IMR-90 (cell line): Measurements from ENCODE around the gene RNF19B. TPM values are rescaled to one million over a fixed set of nuclear protein-coding genes. Genes with fewer than 3 reads are reported as not detected.

Experiments used
- ATAC-seq: fragments of 200-7000 bp; cut with Tn5 transposase; 2 replicates; pipeline ENCODE4 v1.9.1; 2020; ENCODE audit warnings: low read depth, mild to moderate bottlenecking, moderate library complexity
- BruUV-seq: library from RNA; stranded (reverse); fragments of 400-500 nt; replicated peaks from 2 replicates; lab custom pipeline; 2021; lab: Mats Ljungman, UMichigan
- CTCF ChIA-PET: fragments of 300-600 bp; formaldehyde crosslinking; extraction: SDS; loops from one replicate; lab custom pipeline; 2021; ENCODE audit warnings: antibody characterized with exemption; lab: Yijun Ruan, JAX
- POLR2A ChIA-PET: fragments of 300-600 bp; sonication (Branson Sonifier 250); formaldehyde crosslinking; loops from one replicate; lab custom pipeline; 2022; ENCODE audit warnings: antibody characterized with exemption; ENCODE audit not compliant: unreplicated experiment; lab: Charles Lee
- DNase-seq: peaks from one replicate; pipeline ENCODE4 v3.0.0; 2013
- H2AFZ ChIP-seq: replicated peaks from 2 replicates; pipeline ENCODE3; 2013; ENCODE audit warnings: low read length, mild to moderate bottlenecking; ENCODE audit not compliant: poor library complexity
- H2AK5ac ChIP-seq: 2 replicates; pipeline ENCODE4 v1.6.1; 2013; ENCODE audit warnings: low read depth, low read length, inconsistent platforms
- H2AK9ac ChIP-seq: replicated peaks from 2 replicates; pipeline ENCODE3; 2013; ENCODE audit warnings: mild to moderate bottlenecking, low read depth, low read length, moderate library complexity; ENCODE audit not compliant: poor library complexity
- H2BK120ac ChIP-seq: 2 replicates; pipeline ENCODE4 v1.6.1; 2013; ENCODE audit warnings: low read depth, low read length, inconsistent platforms
- H2BK15ac ChIP-seq: 3 replicates; pipeline ENCODE4 v1.6.1; 2013; ENCODE audit warnings: low read depth, low read length, inconsistent platforms
- H2BK20ac ChIP-seq: 2 replicates; pipeline ENCODE4 v1.6.1; 2013; ENCODE audit warnings: low read depth, mild to moderate bottlenecking, inconsistent platforms, low read length, moderate library complexity
- H2BK5ac ChIP-seq: 2 replicates; pipeline ENCODE4 v1.6.1; 2013; ENCODE audit warnings: mild to moderate bottlenecking, low read depth, low read length, inconsistent platforms; ENCODE audit not compliant: poor library complexity, severe bottlenecking
- H3K14ac ChIP-seq: replicated peaks from 2 replicates; pipeline ENCODE4 v1.6.1; 2013; ENCODE audit warnings: low read depth, low read length, inconsistent platforms
- H3K18ac ChIP-seq: 2 replicates; pipeline ENCODE4 v1.6.1; 2013; ENCODE audit warnings: low read depth, low read length, control low read depth
- H3K23ac ChIP-seq: 2 replicates; pipeline ENCODE4 v1.6.1; 2013; ENCODE audit warnings: low read depth, low read length, inconsistent platforms
- H3K27ac ChIP-seq: 2 replicates; pipeline ENCODE4 v1.5.1; 2013; ENCODE audit warnings: mild to moderate bottlenecking, control low read depth, low read length; ENCODE audit not compliant: insufficient read depth
- H3K27me3 ChIP-seq: 2 replicates; pipeline ENCODE4 v1.6.1; 2013; ENCODE audit warnings: low read length; ENCODE audit not compliant: control insufficient read depth, insufficient read depth
- H3K36me3 ChIP-seq: 2 replicates; pipeline ENCODE4 v1.6.1; 2013; ENCODE audit warnings: low read length, mixed read lengths; ENCODE audit not compliant: control insufficient read depth, insufficient read depth
- H3K4ac ChIP-seq: 2 replicates; pipeline ENCODE4 v1.6.1; 2013; ENCODE audit warnings: low read depth, low read length, inconsistent platforms
- H3K4me1 ChIP-seq: 2 replicates; pipeline ENCODE4 v1.6.1; 2013; ENCODE audit warnings: low read length, mixed read lengths; ENCODE audit not compliant: control insufficient read depth, insufficient read depth
- H3K4me2 ChIP-seq: 2 replicates; pipeline ENCODE4 v1.6.1; 2013; ENCODE audit warnings: low read depth, mild to moderate bottlenecking, control low read depth, low read length, moderate library complexity
- H3K4me3 ChIP-seq: 2 replicates; pipeline ENCODE4 v1.5.1; 2013; ENCODE audit warnings: low read depth, mild to moderate bottlenecking, control low read depth, low read length, moderate library complexity; ENCODE audit not compliant: insufficient read depth
- H3K56ac ChIP-seq: 2 replicates; pipeline ENCODE4 v1.6.1; 2013; ENCODE audit warnings: low read length, inconsistent platforms; ENCODE audit not compliant: insufficient read depth; ENCODE audit errors: extremely low read depth
- H3K79me1 ChIP-seq, 2 experiments: 2 replicates each; pipeline ENCODE4 v1.6.1; 2013; ENCODE audit warnings: low read length in 2 of 2, inconsistent platforms in 1 of 2, low read depth in 1 of 2
- H3K9ac ChIP-seq: 2 replicates; pipeline ENCODE4 v1.6.1; 2013; ENCODE audit warnings: low read depth, low read length, control low read depth
- H3K9me1 ChIP-seq: 2 replicates; pipeline ENCODE4 v1.6.1; 2013; ENCODE audit warnings: low read length, inconsistent platforms; ENCODE audit not compliant: insufficient read depth
- H3K9me3 ChIP-seq: 2 replicates; pipeline ENCODE4 v1.6.1; 2013; ENCODE audit warnings: low read length; ENCODE audit not compliant: control insufficient read depth, insufficient read depth
- H4K20me1 ChIP-seq: 2 replicates; pipeline ENCODE4 v1.6.1; 2013; ENCODE audit warnings: low read length, inconsistent platforms; ENCODE audit not compliant: insufficient read depth
- H4K5ac ChIP-seq: 2 replicates; pipeline ENCODE4 v1.6.1; 2013; ENCODE audit warnings: mild to moderate bottlenecking, low read depth, low read length, control low read depth
- H4K8ac ChIP-seq, 2 experiments: 2 replicates each; pipeline ENCODE4 v1.6.1; 2013; ENCODE audit warnings: low read depth in 2 of 2, low read length in 2 of 2, control low read depth in 1 of 2, inconsistent platforms in 1 of 2
- H4K91ac ChIP-seq: 2 replicates; pipeline ENCODE4 v1.6.1; 2013; ENCODE audit warnings: low read depth, low read length, inconsistent platforms; ENCODE audit not compliant: insufficient read depth
- BHLHE40 ChIP-seq: fragments of 150-350 bp; IDR thresholded peaks from 2 replicates; pipeline ENCODE4 v1.6.1; 2016; ENCODE audit warnings: mild to moderate bottlenecking, low read depth, low read length
- CEBPB ChIP-seq: IDR thresholded peaks from 2 replicates; pipeline ENCODE4 v1.6.1; 2012; ENCODE audit warnings: low read depth, low read length, improper control_type of control experiment
- CHD1 ChIP-seq: IDR thresholded peaks from 2 replicates; pipeline ENCODE4 v1.6.1; 2012; ENCODE audit warnings: low read depth, low read length, improper control_type of control experiment
- MAFK ChIP-seq: IDR thresholded peaks from 2 replicates; pipeline ENCODE4 v1.6.1; 2012; ENCODE audit warnings: low read depth, low read length, improper control_type of control experiment
- MAZ ChIP-seq: IDR thresholded peaks from 2 replicates; pipeline ENCODE4 v1.6.1; 2012; ENCODE audit warnings: low read depth, mild to moderate bottlenecking, low read length, improper control_type of control experiment, moderate library complexity, borderline replicate concordance
- NFE2L2 ChIP-seq: fragments of 150-350 bp; IDR thresholded peaks from 2 replicates; pipeline ENCODE4 v1.6.1; 2016; ENCODE audit warnings: low read depth, mild to moderate bottlenecking, low read length
- POLR2A ChIP-seq: IDR thresholded peaks from 2 replicates; pipeline ENCODE4 v1.6.1; 2012; ENCODE audit warnings: mild to moderate bottlenecking, low read depth, low read length
- RAD21 ChIP-seq: IDR thresholded peaks from 2 replicates; pipeline ENCODE4 v1.6.1; 2012; ENCODE audit warnings: low read length, improper control_type of control experiment
- RCOR1 ChIP-seq: IDR thresholded peaks from 2 replicates; pipeline ENCODE4 v1.6.1; 2012; ENCODE audit warnings: mild to moderate bottlenecking, low read length, improper control_type of control experiment; ENCODE audit not compliant: insufficient replicate concordance
- SMC3 ChIP-seq: fragments of 150-350 bp; IDR thresholded peaks from 2 replicates; pipeline ENCODE4 v1.6.1; 2016; ENCODE audit warnings: low read depth, mild to moderate bottlenecking, antibody characterized with exemption, low read length, moderate library complexity
- WGBS, 2 experiments: methylation state at CpG; one replicate each; pipeline versions ENCODE4 v1.1.5 to v1.1.7; 2013; ENCODE audit warnings: missing lambda C conversion rate in 2 of 2; ENCODE audit not compliant: insufficient read length in 1 of 2; ENCODE audit errors: extremely low coverage in 2 of 2; 5-methylcytosine and 5-hydroxymethylcytosine counted together
- dilution Hi-C: fragments of 300-500 bp; cut with HindIII; formaldehyde crosslinking; loops from one replicate; pipeline ENCODE4 v1.14.3; 2018; ENCODE audit warnings: low sequenced_read_pairs; ENCODE audit not compliant: unreplicated experiment
- in situ Hi-C: fragments of 300-500 bp; cut with MboI; formaldehyde crosslinking; loops from 3 replicates; pipeline ENCODE4 v1.14.3; 2019; ENCODE audit warnings: low sequenced_read_pairs, inconsistent platforms, mixed read lengths
- intact Hi-C: fragments of 100-400 bp; cut with micrococcal nuclease; formaldehyde crosslinking; loops from 2 replicates; pipeline ENCODE4 v1.10.0; 2022
- polyA plus RNA-seq, 3 experiments: library from polyadenylated mRNA; depleted of rRNA; stranded (reverse); fragments of >200 nt; gene quantifications; 2 replicates each; pipeline ENCODE4 v1.2.3, GENCODE V29; 2012; ENCODE audit warnings: low replicate concordance in 1 of 3
- total RNA-seq: library from RNA; depleted of rRNA; stranded (reverse); fragments of >200 nt; gene quantifications from 2 replicates; pipeline ENCODE4 v1.2.3, GENCODE V29; 2012
- TF ChIP-seq, protein P1 (sequence below): conservative IDR thresholded peaks from 2 replicates; pipeline ENCODE4 v1.5.1; 2012; ENCODE audit warnings: mild to moderate bottlenecking, low read depth, low read length, improper control_type of control experiment
- TF ChIP-seq, protein P2 (sequence below): fragments of 150-350 bp; IDR thresholded peaks from 2 replicates; pipeline ENCODE4 v1.6.1; 2017; ENCODE audit warnings: mild to moderate bottlenecking, antibody characterized with exemption, low read length, low read depth

RNF19B gene
- total and polyA plus RNA-seq, 2 of the 4 experiments (the other 2 are of a cell fraction) = 10.0 to 11.6 TPM

GRCh38 chr1:32928285-32928684 lies 36.3 kb downstream of the RNF19B start:
- no peak overlapping the region for H3K23ac ChIP-seq
- DNase-seq = no peak
- BruUV-seq = no TSS peak
- ChIA-PET CTCF (interaction anchor here (1.0 kb wide), 1 partner anchor 79 kb away, joined by 3 read pairs; no protein-coding TSS in a partner anchor), POLR2A (no interaction called here)
- intact Hi-C loops = no loop called here
- no peak overlapping the region for H3K4me2 ChIP-seq
- no peak overlapping the region for H2AK5ac ChIP-seq
- H3K79me1 ChIP-seq = no peaks in the 10 kb centered on the region
- H3K9me1 ChIP-seq = no peaks in the 10 kb centered on the region
- no peak overlapping the region for H3K56ac ChIP-seq
- no peak overlapping the region for H3K27ac ChIP-seq
- no CpG with 5 or more reads among the region's 2 CpGs for WGBS, 2 experiments
- H2BK20ac ChIP-seq = no peak overlapping the region
- no peak overlapping the region for H2BK5ac ChIP-seq
- H4K91ac ChIP-seq = no peak overlapping the region
- no peaks in the 10 kb centered on the region for H4K20me1 ChIP-seq
- H3K4me3 ChIP-seq = no peak overlapping the region
- H4K8ac ChIP-seq = no peak overlapping the region
- H3K14ac ChIP-seq = no peak overlapping the region
- H2BK15ac ChIP-seq = no peak overlapping the region
- H3K9ac ChIP-seq = no peak overlapping the region
- H3K4me1 ChIP-seq = no peaks in the 10 kb centered on the region
- H3K9me3 ChIP-seq = no peaks in the 10 kb centered on the region
- no peak for TF ChIP-seq RAD21
- TF ChIP-seq POLR2A = no peak
- TF ChIP-seq, protein P1, sequence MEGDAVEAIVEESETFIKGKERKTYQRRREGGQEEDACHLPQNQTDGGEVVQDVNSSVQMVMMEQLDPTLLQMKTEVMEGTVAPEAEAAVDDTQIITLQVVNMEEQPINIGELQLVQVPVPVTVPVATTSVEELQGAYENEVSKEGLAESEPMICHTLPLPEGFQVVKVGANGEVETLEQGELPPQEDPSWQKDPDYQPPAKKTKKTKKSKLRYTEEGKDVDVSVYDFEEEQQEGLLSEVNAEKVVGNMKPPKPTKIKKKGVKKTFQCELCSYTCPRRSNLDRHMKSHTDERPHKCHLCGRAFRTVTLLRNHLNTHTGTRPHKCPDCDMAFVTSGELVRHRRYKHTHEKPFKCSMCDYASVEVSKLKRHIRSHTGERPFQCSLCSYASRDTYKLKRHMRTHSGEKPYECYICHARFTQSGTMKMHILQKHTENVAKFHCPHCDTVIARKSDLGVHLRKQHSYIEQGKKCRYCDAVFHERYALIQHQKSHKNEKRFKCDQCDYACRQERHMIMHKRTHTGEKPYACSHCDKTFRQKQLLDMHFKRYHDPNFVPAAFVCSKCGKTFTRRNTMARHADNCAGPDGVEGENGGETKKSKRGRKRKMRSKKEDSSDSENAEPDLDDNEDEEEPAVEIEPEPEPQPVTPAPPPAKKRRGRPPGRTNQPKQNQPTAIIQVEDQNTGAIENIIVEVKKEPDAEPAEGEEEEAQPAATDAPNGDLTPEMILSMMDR = no peak
- TF ChIP-seq CHD1 = no peak
- TF ChIP-seq, protein P2, sequence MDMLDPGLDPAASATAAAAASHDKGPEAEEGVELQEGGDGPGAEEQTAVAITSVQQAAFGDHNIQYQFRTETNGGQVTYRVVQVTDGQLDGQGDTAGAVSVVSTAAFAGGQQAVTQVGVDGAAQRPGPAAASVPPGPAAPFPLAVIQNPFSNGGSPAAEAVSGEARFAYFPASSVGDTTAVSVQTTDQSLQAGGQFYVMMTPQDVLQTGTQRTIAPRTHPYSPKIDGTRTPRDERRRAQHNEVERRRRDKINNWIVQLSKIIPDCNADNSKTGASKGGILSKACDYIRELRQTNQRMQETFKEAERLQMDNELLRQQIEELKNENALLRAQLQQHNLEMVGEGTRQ = no peak
- TF ChIP-seq MAZ = no peak
- no peak for TF ChIP-seq RCOR1
- no peak for TF ChIP-seq SMC3
- TF ChIP-seq BHLHE40 = no peak
- TF ChIP-seq MAFK = no peak
- TF ChIP-seq CEBPB = no peak
- no peak for TF ChIP-seq NFE2L2
- no peak overlapping the region for H4K5ac ChIP-seq
- no peak overlapping the region for H2AK9ac ChIP-seq
- no peaks in the 10 kb centered on the region for H3K36me3 ChIP-seq
- ATAC-seq = no peak
- peaks cover 2% of the 10 kb centered on the region for H3K27me3 ChIP-seq
- no peak overlapping the region for H3K18ac ChIP-seq
- dilution Hi-C loops = no loop called here
- H2AFZ ChIP-seq = no peak overlapping the region
- no peak overlapping the region for H2BK120ac ChIP-seq
- in situ Hi-C loops = no loop called here
- H3K4ac ChIP-seq = no peak overlapping the region
